HG03354 (cell line): Measurements from ENCODE around the gene ASXL1.

Source experiments
- ATAC-seq: cut with Tn5 transposase; IDR thresholded peaks from one replicate; pipeline ENCODE4 v1.9.1; 2021; ENCODE audit warnings: mild to moderate bottlenecking; ENCODE audit not compliant: unreplicated experiment, poor library complexity, severe bottlenecking

ASXL1 gene

GRCh38 chr20:32449057-32449889, 91.1 kb downstream of the ASXL1 start:
- ATAC-seq: no peak

GRCh38 chr20:32449890-32450401, 91.8 kb downstream of the ASXL1 start:
- ATAC-seq: no peak

- no peak for ATAC-seq
Measured at GRCh38 chr20:32450484-32451061, 92.4 kb downstream of the ASXL1 start.

- ATAC-seq: no peak
Measured at GRCh38 chr20:32451340-32451681, 93.2 kb downstream of the ASXL1 start.

- no peak for ATAC-seq
Measured at GRCh38 chr20:32451682-32452461, 93.7 kb downstream of the ASXL1 start.

GRCh38 chr20:32452776-32453466, 94.8 kb downstream of the ASXL1 start:
- ATAC-seq: no peak

GRCh38 chr20:32453467-32454163, 95.5 kb downstream of the ASXL1 start:
- no peak for ATAC-seq

GRCh38 chr20:32454164-32455145, 96.3 kb downstream of the ASXL1 start:
- no peak for ATAC-seq

- ATAC-seq: no peak
Measured at GRCh38 chr20:32455171-32455900, 97.2 kb downstream of the ASXL1 start.

- ATAC-seq: no peak
Measured at GRCh38 chr20:32455901-32456701, 98.0 kb downstream of the ASXL1 start.

GRCh38 chr20:32456869-32457478, 98.8 kb downstream of the ASXL1 start:
- no peak for ATAC-seq

GRCh38 chr20:32457479-32457986, 99.4 kb downstream of the ASXL1 start:
- no peak for ATAC-seq

GRCh38 chr20:32458061-32458836, 100.1 kb downstream of the ASXL1 start:
- ATAC-seq: no peak

GRCh38 chr20:32458837-32459220, 100.7 kb downstream of the ASXL1 start:
- ATAC-seq: no peak

- no peak for ATAC-seq
Measured at GRCh38 chr20:32460231-32460630, 102.1 kb downstream of the ASXL1 start.
